ENCODE results near the gene THAP2.

Gene THAP2

DNA sequence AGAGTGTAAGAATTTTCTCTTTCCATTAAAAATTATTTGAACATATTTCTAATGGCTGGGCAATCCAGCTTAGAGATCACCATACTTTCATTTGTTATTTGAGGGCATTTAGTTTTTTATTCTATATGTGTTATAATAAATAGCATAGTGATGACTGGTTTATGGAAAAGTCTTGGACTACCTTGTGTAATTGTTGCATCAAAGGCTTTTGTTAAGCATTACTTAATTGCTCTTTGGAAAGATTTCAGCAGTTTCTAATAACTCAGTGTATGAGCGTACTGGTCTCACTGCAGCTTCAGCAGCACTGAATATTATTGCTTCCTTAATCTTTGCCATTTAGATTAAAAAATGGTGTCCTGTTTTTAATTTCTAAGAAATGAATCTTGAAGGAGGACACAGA, 44.6 kb downstream of the THAP2 start:
- DNase-seq = no peak

DNA sequence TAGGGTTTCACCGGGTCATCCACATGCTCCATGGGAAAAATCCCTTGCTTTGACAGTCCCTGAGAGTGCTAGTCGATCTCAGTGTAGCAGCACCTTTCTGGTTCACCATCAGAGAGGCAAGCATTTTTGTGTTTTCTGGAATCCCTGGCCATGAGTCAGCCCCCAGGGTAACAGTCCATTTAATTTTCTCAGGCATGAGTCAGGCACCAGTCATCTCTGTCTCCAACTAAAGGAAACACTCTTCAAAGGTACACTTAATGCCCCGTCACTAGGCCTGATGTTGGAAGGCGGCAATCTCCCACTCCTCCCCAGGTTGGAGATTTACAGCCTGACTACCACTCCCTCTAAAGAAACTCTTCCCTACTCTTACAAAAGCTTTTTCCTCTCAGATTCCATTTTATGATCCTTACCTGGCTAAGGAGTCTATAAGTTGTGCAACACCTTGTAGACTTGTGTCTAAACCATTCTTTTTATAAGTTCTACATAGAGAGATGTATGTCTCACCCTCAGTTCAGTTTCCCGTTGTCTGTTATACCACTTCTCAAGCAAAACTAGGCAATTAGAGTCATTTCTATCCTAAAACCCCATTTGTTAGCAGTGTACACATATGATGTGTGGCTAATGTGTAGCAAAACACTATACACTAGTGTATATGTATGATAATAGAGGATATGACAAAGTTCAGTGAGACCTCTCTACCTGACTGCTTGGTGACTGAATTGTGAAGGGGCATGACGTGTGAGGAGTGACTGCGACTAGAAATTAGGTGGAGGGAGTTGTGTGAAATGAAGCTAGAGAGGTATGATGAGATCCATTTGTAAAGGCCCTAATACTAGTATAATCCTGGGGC, 46.4 kb downstream of the THAP2 start:
- no peak for DNase-seq

DNA sequence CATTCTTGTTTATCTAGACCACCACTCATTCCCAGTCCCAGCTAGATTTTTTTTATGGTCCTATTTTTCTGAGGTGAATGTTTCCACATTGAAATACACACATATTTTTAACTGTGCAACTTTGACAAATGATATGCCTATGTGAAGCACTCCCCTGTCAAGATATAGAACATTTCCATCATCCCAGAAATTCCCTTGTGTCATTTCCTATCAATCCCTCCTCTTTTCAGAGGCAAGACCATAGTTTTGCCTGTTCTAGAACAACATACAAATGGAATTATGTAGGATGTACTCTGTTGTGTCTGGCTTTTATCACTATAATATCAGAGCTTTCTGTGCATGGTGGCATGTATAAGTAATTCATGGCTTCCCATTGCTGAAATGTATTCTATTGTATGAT, 54.5 kb downstream of the THAP2 start:
- no peak for DNase-seq

DNA sequence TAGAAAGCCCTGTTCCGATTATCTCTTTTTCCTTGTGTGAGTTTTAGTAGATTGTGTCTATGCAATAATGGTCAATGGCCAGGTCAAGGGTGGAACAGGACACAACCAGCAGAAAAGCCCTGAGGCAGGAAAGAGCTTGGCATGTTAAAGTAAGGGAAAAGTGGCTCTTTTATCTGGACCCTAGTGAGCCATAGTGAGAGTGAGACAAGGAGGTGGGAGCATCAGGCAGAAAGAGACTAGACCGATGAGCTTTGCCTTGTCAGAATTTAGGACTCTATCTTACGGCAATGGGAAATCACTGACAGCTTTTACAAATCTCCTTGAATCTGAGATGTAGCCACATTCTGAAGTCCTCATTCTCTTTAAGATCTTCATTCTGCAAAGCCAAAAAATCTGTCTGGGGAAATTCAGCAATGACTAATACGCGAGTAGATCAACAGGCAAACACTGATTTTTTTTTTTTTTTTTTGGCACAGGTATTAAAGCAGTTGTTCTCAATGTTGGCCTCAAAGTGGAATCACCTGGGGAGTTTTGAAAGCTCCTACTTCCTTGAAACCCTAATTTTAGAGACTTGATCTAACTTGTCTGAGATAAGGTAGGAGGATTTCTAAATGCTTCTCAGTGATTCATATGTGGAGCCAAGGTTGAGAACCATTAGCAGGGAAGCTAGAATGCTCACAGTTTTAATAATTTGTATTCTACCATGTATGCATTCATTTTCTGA, 55.7 kb downstream of the THAP2 start:
- no peak for DNase-seq

DNA sequence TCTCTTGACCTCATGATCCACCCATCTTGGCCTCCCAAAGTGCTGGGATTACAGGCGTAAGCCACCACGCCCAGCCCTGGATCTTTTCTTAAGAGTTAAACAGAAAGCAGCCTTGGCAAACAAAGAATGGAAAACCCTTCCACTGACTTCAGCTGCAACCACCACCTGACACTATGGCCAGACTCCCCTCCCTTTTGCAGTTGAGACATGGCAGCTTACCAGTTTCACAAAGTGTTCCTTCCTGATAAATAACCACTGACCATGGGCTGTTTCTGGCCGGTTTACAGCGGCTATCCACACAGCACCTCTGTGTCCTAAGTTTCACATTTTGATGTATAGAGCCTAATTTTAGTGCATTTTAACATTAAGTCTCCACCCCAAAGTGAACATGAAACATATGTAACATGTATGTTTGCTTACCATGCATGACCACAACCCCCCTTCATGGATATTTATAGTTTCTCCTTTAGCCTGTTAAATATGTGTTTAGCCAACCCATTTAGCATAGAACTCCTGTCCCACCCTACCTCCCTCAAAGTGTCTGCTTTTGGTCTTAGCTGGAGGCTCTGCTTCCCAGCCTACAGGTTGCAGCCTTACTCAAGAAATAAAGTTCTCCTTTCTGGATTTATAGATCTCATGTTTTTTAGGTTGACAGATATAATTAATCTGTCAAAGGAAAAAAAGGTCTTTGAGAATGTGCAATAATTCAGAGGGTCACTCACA, 57.8 kb downstream of the THAP2 start:
- no peak for DNase-seq

DNA sequence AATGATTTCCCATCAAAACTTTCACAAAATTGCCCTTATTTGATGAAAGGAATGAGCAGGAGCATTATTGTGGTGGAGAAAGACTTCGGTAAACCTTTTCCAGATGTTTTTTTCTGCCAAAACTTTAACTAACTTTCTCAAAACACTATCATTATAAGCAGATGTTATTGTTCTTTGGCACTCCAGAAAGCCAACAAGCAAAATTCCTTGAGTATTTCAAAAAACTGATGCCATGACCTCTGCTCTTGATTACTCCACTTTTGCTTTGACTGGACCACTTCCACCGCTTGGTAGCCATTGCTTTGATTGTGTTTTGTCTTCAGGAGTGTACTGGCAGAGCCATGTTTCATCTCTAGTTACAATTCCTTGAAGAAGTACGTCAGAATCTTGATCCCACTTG, 60.9 kb downstream of the THAP2 start:
- no peak for DNase-seq

DNA sequence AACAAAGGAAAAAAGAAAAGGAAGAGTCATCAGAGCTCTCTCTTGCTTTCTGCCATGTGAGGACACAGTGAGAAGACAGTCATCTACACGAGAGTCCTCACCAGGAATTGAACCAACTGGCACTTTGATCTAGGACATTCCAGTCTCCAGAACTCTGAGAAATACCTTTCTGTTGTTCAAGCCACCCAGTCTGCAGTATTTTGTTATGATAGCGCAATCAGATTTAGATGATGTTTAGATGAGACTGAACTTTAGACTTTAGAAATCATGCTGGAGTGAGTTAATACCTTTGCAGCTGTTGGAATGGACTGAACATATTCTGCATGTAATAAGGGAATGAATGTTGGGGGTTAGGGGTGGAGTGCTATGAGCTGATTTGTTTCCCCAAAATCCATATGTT, 62.4 kb downstream of the THAP2 start:
- DNase-seq = no peak

DNA sequence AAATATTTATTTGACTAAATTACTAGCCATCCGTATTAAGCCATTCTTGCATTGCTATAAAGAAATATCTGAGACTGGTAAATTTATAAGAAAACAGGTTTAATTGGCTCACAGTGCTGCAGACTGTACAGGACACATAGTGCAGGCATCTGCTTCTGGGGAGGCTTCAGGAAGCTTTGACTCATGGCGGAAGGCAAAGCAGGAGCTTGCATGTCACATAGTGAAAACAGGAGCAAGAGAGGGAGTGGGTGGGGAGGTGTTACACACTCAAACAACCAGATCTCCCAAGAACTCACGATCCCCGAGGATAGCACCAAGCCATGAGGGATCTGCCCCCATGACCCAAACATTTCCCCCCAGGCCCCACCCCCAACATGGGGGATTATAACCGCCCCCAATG, 63.9 kb downstream of the THAP2 start:
- no peak for DNase-seq

Measured in stimulated activated CD4-positive, alpha-beta T cell treated with anti-CD3 and anti-CD28 coated beads, Interleukin-4, amount 100 ng/mL, for 24 hours (primary cell).